ENCODE results near the gene ERF. TPM values are rescaled to one million over a fixed set of nuclear protein-coding genes. Genes with fewer than 3 reads are reported as not detected.

The ERF gene
- total and polyA plus RNA-seq, 10 of the 15 experiments (the other 5 are each of a cell fraction or from before 2014, with no cell fraction given), result 0.02 to 51.8 (median 14.4) TPM

- TF ChIP-seq, protein P1, sequence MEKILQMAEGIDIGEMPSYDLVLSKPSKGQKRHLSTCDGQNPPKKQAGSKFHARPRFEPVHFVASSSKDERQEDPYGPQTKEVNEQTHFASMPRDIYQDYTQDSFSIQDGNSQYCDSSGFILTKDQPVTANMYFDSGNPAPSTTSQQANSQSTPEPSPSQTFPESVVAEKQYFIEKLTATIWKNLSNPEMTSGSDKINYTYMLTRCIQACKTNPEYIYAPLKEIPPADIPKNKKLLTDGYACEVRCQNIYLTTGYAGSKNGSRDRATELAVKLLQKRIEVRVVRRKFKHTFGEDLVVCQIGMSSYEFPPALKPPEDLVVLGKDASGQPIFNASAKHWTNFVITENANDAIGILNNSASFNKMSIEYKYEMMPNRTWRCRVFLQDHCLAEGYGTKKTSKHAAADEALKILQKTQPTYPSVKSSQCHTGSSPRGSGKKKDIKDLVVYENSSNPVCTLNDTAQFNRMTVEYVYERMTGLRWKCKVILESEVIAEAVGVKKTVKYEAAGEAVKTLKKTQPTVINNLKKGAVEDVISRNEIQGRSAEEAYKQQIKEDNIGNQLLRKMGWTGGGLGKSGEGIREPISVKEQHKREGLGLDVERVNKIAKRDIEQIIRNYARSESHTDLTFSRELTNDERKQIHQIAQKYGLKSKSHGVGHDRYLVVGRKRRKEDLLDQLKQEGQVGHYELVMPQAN (conservative IDR thresholded peaks at IDR 0.05), result no peak
- TF ChIP-seq, protein P2, sequence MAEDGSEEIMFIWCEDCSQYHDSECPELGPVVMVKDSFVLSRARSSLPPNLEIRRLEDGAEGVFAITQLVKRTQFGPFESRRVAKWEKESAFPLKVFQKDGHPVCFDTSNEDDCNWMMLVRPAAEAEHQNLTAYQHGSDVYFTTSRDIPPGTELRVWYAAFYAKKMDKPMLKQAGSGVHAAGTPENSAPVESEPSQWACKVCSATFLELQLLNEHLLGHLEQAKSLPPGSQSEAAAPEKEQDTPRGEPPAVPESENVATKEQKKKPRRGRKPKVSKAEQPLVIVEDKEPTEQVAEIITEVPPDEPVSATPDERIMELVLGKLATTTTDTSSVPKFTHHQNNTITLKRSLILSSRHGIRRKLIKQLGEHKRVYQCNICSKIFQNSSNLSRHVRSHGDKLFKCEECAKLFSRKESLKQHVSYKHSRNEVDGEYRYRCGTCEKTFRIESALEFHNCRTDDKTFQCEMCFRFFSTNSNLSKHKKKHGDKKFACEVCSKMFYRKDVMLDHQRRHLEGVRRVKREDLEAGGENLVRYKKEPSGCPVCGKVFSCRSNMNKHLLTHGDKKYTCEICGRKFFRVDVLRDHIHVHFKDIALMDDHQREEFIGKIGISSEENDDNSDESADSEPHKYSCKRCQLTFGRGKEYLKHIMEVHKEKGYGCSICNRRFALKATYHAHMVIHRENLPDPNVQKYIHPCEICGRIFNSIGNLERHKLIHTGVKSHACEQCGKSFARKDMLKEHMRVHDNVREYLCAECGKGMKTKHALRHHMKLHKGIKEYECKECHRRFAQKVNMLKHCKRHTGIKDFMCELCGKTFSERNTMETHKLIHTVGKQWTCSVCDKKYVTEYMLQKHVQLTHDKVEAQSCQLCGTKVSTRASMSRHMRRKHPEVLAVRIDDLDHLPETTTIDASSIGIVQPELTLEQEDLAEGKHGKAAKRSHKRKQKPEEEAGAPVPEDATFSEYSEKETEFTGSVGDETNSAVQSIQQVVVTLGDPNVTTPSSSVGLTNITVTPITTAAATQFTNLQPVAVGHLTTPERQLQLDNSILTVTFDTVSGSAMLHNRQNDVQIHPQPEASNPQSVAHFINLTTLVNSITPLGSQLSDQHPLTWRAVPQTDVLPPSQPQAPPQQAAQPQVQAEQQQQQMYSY (CRISPR knock-in tag; IDR thresholded peaks at IDR 0.05), result no peak
These were observed 37.4 kb upstream of the ERF start (continued) for GRCh38 chr19:42292042-42292960.

- CTCF ChIA-PET, result interaction anchor here (0.9 kb wide), 1 partner anchor 44 kb away, joined by 3 read pairs; no protein-coding TSS in a partner anchor
- Histone ChIP-seq H3K9ac (ENCODE audit: control insufficient read depth, insufficient read depth, low read length) (no peak overlapping the region), H3K9me3 (replicated peaks; ENCODE audit: control insufficient read depth, insufficient read depth, low read length) (no peaks in the 10 kb centered on the region), H3K4me1 (ENCODE audit: control insufficient read depth, insufficient read depth, low read length) (no peaks in the 10 kb centered on the region; the same call in 1 of the 2 replicates), H3K36me3 (ENCODE audit: control insufficient read depth in 2 of 2, insufficient read depth in 2 of 2, low read length in 1 of 2) (peaks cover 24 to 33% of the 10 kb centered on the region in 2 experiments), H4K20me1 (ENCODE audit: control insufficient read depth, insufficient read depth) (no peaks in the 10 kb centered on the region), H3K27me3 (replicated peaks in 1 of 2; ENCODE audit: control insufficient read depth in 2 of 2, insufficient read depth in 2 of 2, low read length in 1 of 2) (no peaks in the 10 kb centered on the region), H3K4me3 (no peak overlapping the region), H3K4me2 (ENCODE audit: control insufficient read depth, insufficient read depth) (no peak overlapping the region), H3K79me2 (ENCODE audit: control insufficient read depth, insufficient read depth, low read length) (no peaks in the 10 kb centered on the region), H3K27ac (ENCODE audit: control insufficient read depth, insufficient read depth) (no peak overlapping the region), H2AFZ (ENCODE audit: control insufficient read depth, low read depth, low read length) (no peak overlapping the region)
- TF ChIP-seq CEBPB (IDR thresholded peaks at IDR 0.05; ENCODE audit: borderline replicate concordance in 1 of 2, low read depth in 2 of 2, low read length in 2 of 2), result no peak
- no peak for TF ChIP-seq RAD51 (IDR thresholded peaks at IDR 0.05)
- no peak for TF ChIP-seq USF2 (IDR thresholded peaks at IDR 0.05; ENCODE audit: borderline replicate concordance, low read depth, low read length)
- TF ChIP-seq ZNF207 (IDR thresholded peaks at IDR 0.05; ENCODE audit: borderline replicate concordance), result no peak
- no peak for TF ChIP-seq CBX5 (IDR thresholded peaks at IDR 0.05; ENCODE audit: low read depth)
- FAIRE-seq, result no peak
- in situ Hi-C loops (cut with MboI) (no loop called here), intact Hi-C loops (cut with micrococcal nuclease; ENCODE audit: unreplicated experiment) (no loop called here)
- SMC1A ChIA-PET (ENCODE audit: uncharacterized antibody, unreplicated experiment), result no interaction called here
- RAD21 ChIA-PET (ENCODE audit: unreplicated experiment), result no interaction called here
- WGBS (ENCODE audit: insufficient coverage, insufficient replicate concordance, low lambda C conversion rate, missing lambda C conversion rate), result 79% methylated on average over 9 of the region's 9 CpGs
- DNase-seq (ENCODE audit: low read depth, low spot score), result no peak
- POLR2A ChIA-PET, result interaction anchor here (0.5 kb wide), 1 partner anchor 13 kb away, joined by 6 read pairs; no protein-coding TSS in a partner anchor
- BruUV-seq (replicated peaks), result no TSS peak
- ATAC-seq, result no peak
These were observed 36.5 kb upstream of the ERF start for GRCh38 chr19:42291435-42291810.
